Endothelial cell of umbilical vein (primary cell): Measurements from ENCODE around the gene USP2. TPM values are rescaled to one million over a fixed set of nuclear protein-coding genes. Genes with fewer than 3 reads are reported as not detected.

ENCODE experiments used
- BruUV-seq: library from RNA; stranded (reverse); fragments of 400-500 nt; replicated peaks from 2 replicates; lab custom pipeline; 2021; lab: Mats Ljungman, UMichigan
- CTCF ChIA-PET: fragments of 300-600, 350-600 bp; sonication (Branson Sonifier 250); formaldehyde crosslinking; loops from one replicate; lab custom pipeline; 2021; ENCODE audit warnings: antibody characterized with exemption, inconsistent platforms; lab: Charles Lee
- POLR2A ChIA-PET: fragments of 300-600, 350-600 bp; sonication (Branson Sonifier 250); formaldehyde crosslinking; loops from one replicate; lab custom pipeline; 2021; ENCODE audit warnings: antibody characterized with exemption, inconsistent platforms; lab: Charles Lee
- DNase-seq: peaks from one replicate; pipeline ENCODE4 v3.0.0-alpha.2; 2011; ENCODE audit warnings: low read depth, low spot score
- FAIRE-seq: peaks from 2 replicates; lab custom pipeline; 2011; peaks lifted over from hg19 to GRCh38; lab: Jason Lieb, UNC
- H2AFZ ChIP-seq: 2 replicates; pipeline ENCODE4 v1.6.0; 2012; ENCODE audit warnings: low read depth, low read length, control low read depth, inconsistent platforms
- H3K27ac ChIP-seq: 2 replicates; pipeline ENCODE4 v1.5.1; 2011; ENCODE audit warnings: low read depth, mild to moderate bottlenecking, control low read depth, low read length, moderate library complexity; ENCODE audit not compliant: insufficient read depth
- H3K27me3 ChIP-seq, 2 experiments: 2 replicates each; pipeline versions ENCODE4 v1.6.0 to v1.6.1; 2011; ENCODE audit warnings: low read length in 2 of 2, mixed read lengths in 1 of 2; ENCODE audit not compliant: control insufficient read depth in 2 of 2, insufficient read depth in 2 of 2
- H3K36me3 ChIP-seq, 2 experiments: 2 replicates in 1 of 2; 3 replicates in 1 of 2; pipeline ENCODE4 v1.5.1; 2011; ENCODE audit warnings: low read length in 2 of 2, mild to moderate bottlenecking in 1 of 2, moderate library complexity in 1 of 2; ENCODE audit not compliant: control insufficient read depth in 2 of 2, insufficient read depth in 2 of 2; ENCODE audit errors: extremely low read depth in 1 of 2
- H3K4me1 ChIP-seq: 3 replicates; pipeline ENCODE4 v1.5.1; 2011; ENCODE audit warnings: mild to moderate bottlenecking, low read length; ENCODE audit not compliant: control insufficient read depth, insufficient read depth; ENCODE audit errors: extremely low read depth
- H3K4me2 ChIP-seq: 2 replicates; pipeline ENCODE4 v1.6.1; 2011; ENCODE audit warnings: low read length, control low read depth, mixed read lengths; ENCODE audit not compliant: insufficient read depth
- H3K4me3 ChIP-seq, 3 experiments: fragments of 200-600 bp in 1 of 3; sonication (generic), shearing (Covaris generic) in 1 of 3; replicated peaks in 1 of 3; 2 replicates each; pipeline ENCODE4 v1.5.1; 2011 to 2016; ENCODE audit warnings: control low read depth in 3 of 3, low read length in 3 of 3, mild to moderate bottlenecking in 2 of 3, inconsistent platforms in 1 of 3, low read depth in 1 of 3, moderate library complexity in 1 of 3; ENCODE audit not compliant: insufficient read depth in 1 of 3
- H3K79me2 ChIP-seq: 2 replicates; pipeline ENCODE4 v1.6.0; 2012; ENCODE audit warnings: low read length, inconsistent platforms; ENCODE audit not compliant: control insufficient read depth, insufficient read depth
- H3K9ac ChIP-seq: replicated peaks from 2 replicates; pipeline ENCODE3; 2011; ENCODE audit warnings: low read length, control low read depth; ENCODE audit not compliant: insufficient read depth; ENCODE audit errors: extremely low read depth
- H3K9me1 ChIP-seq: replicated peaks from 3 replicates; pipeline ENCODE4 v1.6.0; 2011; ENCODE audit warnings: mild to moderate bottlenecking, low read length; ENCODE audit not compliant: control insufficient read depth, insufficient read depth; ENCODE audit errors: extremely low read depth
- H3K9me3 ChIP-seq: replicated peaks from 2 replicates; pipeline ENCODE4 v1.5.1; 2012; ENCODE audit warnings: low read length, inconsistent platforms; ENCODE audit not compliant: control insufficient read depth, insufficient read depth
- H4K20me1 ChIP-seq: replicated peaks from 2 replicates; pipeline ENCODE3; 2011; ENCODE audit warnings: mild to moderate bottlenecking, low read length; ENCODE audit not compliant: control insufficient read depth, insufficient read depth; ENCODE audit errors: extremely low read depth
- CTCF ChIP-seq, 2 donors: IDR thresholded peaks; 1 replicate in 1 of 2; 2 replicates in 1 of 2; pipeline ENCODE4 v1.5.1; 2011; ENCODE audit warnings: low read length in 2 of 2, mild to moderate bottlenecking in 2 of 2, moderate library complexity in 2 of 2, control low read depth in 1 of 2, inconsistent platforms in 1 of 2, low read depth in 1 of 2; ENCODE audit not compliant: insufficient read depth in 1 of 2; ENCODE audit errors: extremely low read depth in 1 of 2
- EZH2 ChIP-seq: IDR thresholded peaks from 2 replicates; pipeline ENCODE4 v1.6.1; 2012; ENCODE audit warnings: borderline replicate concordance, low read depth, mild to moderate bottlenecking, moderate library complexity, low read length, inconsistent platforms; ENCODE audit not compliant: severe bottlenecking
- FOS ChIP-seq: IDR thresholded peaks from 2 replicates; pipeline ENCODE4 v1.6.1; 2011; ENCODE audit warnings: mild to moderate bottlenecking, low read length, moderate library complexity, borderline replicate concordance; ENCODE audit not compliant: insufficient read depth
- GATA2 ChIP-seq: IDR thresholded peaks from 2 replicates; pipeline ENCODE4 v1.7.0; 2011; ENCODE audit warnings: low read depth, mild to moderate bottlenecking, moderate library complexity, mixed read lengths, low read length; ENCODE audit not compliant: insufficient read length, insufficient read depth
- JUN ChIP-seq: IDR thresholded peaks from 2 replicates; pipeline ENCODE4 v1.6.1; 2011; ENCODE audit warnings: borderline replicate concordance, low read depth; ENCODE audit not compliant: insufficient read length, insufficient read depth
- MAX ChIP-seq: IDR thresholded peaks from 2 replicates; pipeline ENCODE4 v1.6.1; 2011; ENCODE audit not compliant: insufficient read depth, insufficient read length
- MYC ChIP-seq: IDR thresholded peaks from one replicate; pipeline ENCODE4 v1.6.1; 2011; ENCODE audit warnings: mild to moderate bottlenecking, low read depth, low read length
- POLR2A ChIP-seq: IDR thresholded peaks from 2 replicates; pipeline ENCODE4 v1.6.1; 2012; ENCODE audit warnings: low read depth, mild to moderate bottlenecking, control low read depth, low read length
- POLR2AphosphoS5 ChIP-seq: IDR thresholded peaks from 2 replicates; pipeline ENCODE4 v1.6.1; 2012; ENCODE audit warnings: low read depth, mild to moderate bottlenecking, control low read depth, low read length, moderate library complexity; ENCODE audit not compliant: insufficient read depth
- dilution Hi-C: fragments of 300-500 bp; cut with MboI; formaldehyde crosslinking; loops from one replicate; pipeline ENCODE4 v1.15.0; 2019; ENCODE audit warnings: low sequenced_read_pairs; ENCODE audit not compliant: extremely low pct_ligation_motif_present
- intact Hi-C: fragments of 100-400 bp; cut with micrococcal nuclease; formaldehyde crosslinking; loops from one replicate; pipeline ENCODE4 v1.10.0; 2022
- polyA plus RNA-seq, 4 experiments: library from polyadenylated mRNA; depleted of rRNA in 3 of 4; stranded (reverse) in 3 of 4; unstranded in 1 of 4; fragments of >200 nt; gene quantifications; 2 replicates each; pipeline versions ENCODE4 v1.2.1 to v1.2.3, GENCODE V29; 2011 to 2012; ENCODE audit warnings: missing spikeins in 1 of 4
- total RNA-seq: library from RNA; stranded (reverse); gene quantifications from 2 replicates; pipeline ENCODE4 v1.2.3, GENCODE V29; 2021

The USP2 gene
- total and polyA plus RNA-seq, 2 donors (not counting 3 experiments of a cell fraction or from before 2014, with no cell fraction given): 0.21 to 1.2 TPM

GRCh38 chr11:119316016-119316728 is 65.3 kb downstream of the USP2 start:
- TSS peak; percentile 28 for BruUV-seq
- H3K9ac ChIP-seq: peak overlapping the region; percentile 81
- intact Hi-C loops: loop anchor here (5.0 kb wide), 2 partner anchors 249 to 404 kb away; partner anchors contain the start of gene VPS11

More at GRCh38 chr11:119316016-119316728, 65.3 kb downstream of the USP2 start:
- ChIA-PET POLR2A (interaction anchor here (1.2 to 2.6 kb wide), 6 partner anchors 8 to 221 kb away, joined by 3 to 18 read pairs (median 5); partner anchors contain the start of gene DPAGT1), CTCF (interaction anchor here (3.0 to 15.9 kb wide), 3 partner anchors 8 to 23 kb away, joined by 22 to 301 read pairs (median 136); partner anchors contain the start of gene C1QTNF5)
- Histone ChIP-seq H3K27ac (peak overlapping the region; percentile 80), H3K27me3 (no peaks in the 10 kb centered on the region), H3K4me1 (peaks cover 52% of the 10 kb centered on the region), H3K4me2 (peak overlapping the region; percentile 62), H4K20me1 (no peaks in the 10 kb centered on the region), H3K4me3 (peak overlapping the region; percentile 87 to 93 (median 89)), H2AFZ (no peak overlapping the region), H3K36me3 (peaks cover 9 to 32% of the 10 kb centered on the region in 2 experiments), H3K79me2 (peaks cover 61% of the 10 kb centered on the region), H3K9me1 (no peaks in the 10 kb centered on the region), H3K9me3 (no peaks in the 10 kb centered on the region)
- DNase-seq (peak; percentile 42), FAIRE-seq (no peak)
- TF ChIP-seq POLR2AphosphoS5 (no peak), GATA2 (no peak), MYC (no peak), FOS (no peak), EZH2 (no peak), JUN (no peak), CTCF (IDR thresholded peaks at IDR 0.05; ENCODE audit: extremely low read depth in 1 of 2, insufficient read depth in 1 of 2, low read depth in 1 of 2, low read length in 2 of 2) (no peak), MAX (no peak), POLR2A (no peak)
- dilution Hi-C loops: no loop called here
